HepG2 (cell line): ENCODE results near the gene DLG2. TPM values are rescaled to one million over a fixed set of nuclear protein-coding genes. Genes with fewer than 3 reads are reported as not detected.

Source experiments
- ATF3 ChIP-seq: sonication (generic); formaldehyde crosslinking; IDR thresholded peaks from 2 replicates; pipeline ENCODE4 v1.4.0; 2020; ENCODE audit warnings: missing genetic modification reagents
- ATF4 ChIP-seq, 2 experiments: fragments of 450-650 bp in 1 of 2; sonication (generic) in 1 of 2; formaldehyde crosslinking; IDR thresholded peaks; 2 replicates each; pipeline versions ENCODE4 v1.5.0 to v1.8.0; 2020 to 2022; ENCODE audit warnings: mild to moderate bottlenecking in 1 of 2, missing genetic modification reagents in 1 of 2
- CHD4 ChIP-seq: fragments of 200-600 bp; sonication (generic); IDR thresholded peaks from 2 replicates; pipeline ENCODE4 v1.7.0; 2017; ENCODE audit warnings: mild to moderate bottlenecking, low read length, borderline replicate concordance
- CREBL2 ChIP-seq: sonication (generic); formaldehyde crosslinking; IDR thresholded peaks from 2 replicates; pipeline ENCODE4 v1.8.1; 2023; ENCODE audit warnings: missing genetic modification reagents, mild to moderate bottlenecking, borderline replicate concordance
- MLXIP ChIP-seq: sonication (generic); formaldehyde crosslinking; IDR thresholded peaks from 2 replicates; pipeline ENCODE4 v1.9.0; 2021; ENCODE audit warnings: missing genetic modification reagents, borderline replicate concordance
- NFRKB ChIP-seq: fragments of 450-650 bp; IDR thresholded peaks from 2 replicates; pipeline ENCODE4 v1.6.1; 2017
- POLR2AphosphoS5 ChIP-seq: IDR thresholded peaks from 2 replicates; pipeline ENCODE4 v1.6.1; 2012; ENCODE audit warnings: low read depth, low read length
- RBM39 ChIP-seq: fragments of 200-400 bp; formaldehyde crosslinking; IDR thresholded peaks from one replicate; pipeline ENCODE4 v1.6.1; 2018; ENCODE audit warnings: antibody characterized with exemption, mild to moderate bottlenecking, low read depth, low read length; ENCODE audit not compliant: poor library complexity, severe bottlenecking
- RFX1 ChIP-seq: fragments of 450-650 bp; IDR thresholded peaks from 2 replicates; pipeline ENCODE4 v1.6.1; 2017
- RFXAP ChIP-seq: sonication (generic); formaldehyde crosslinking; IDR thresholded peaks from 2 replicates; pipeline ENCODE4 v1.4.0; 2020; ENCODE audit warnings: missing genetic modification reagents, borderline replicate concordance
- RORA ChIP-seq: sonication (generic); formaldehyde crosslinking; IDR thresholded peaks from 2 replicates; pipeline ENCODE4 v1.5.0; 2020; ENCODE audit warnings: mild to moderate bottlenecking, missing genetic modification reagents, moderate library complexity
- SIX4 ChIP-seq: sonication (generic); formaldehyde crosslinking; IDR thresholded peaks from 2 replicates; pipeline ENCODE4 v1.4.0; 2020; ENCODE audit warnings: missing genetic modification reagents
- SRSF4 ChIP-seq: fragments of 200-400 bp; formaldehyde crosslinking; IDR thresholded peaks from one replicate; pipeline ENCODE4 v1.6.1; 2018; ENCODE audit warnings: mild to moderate bottlenecking, low read depth, low read length, moderate library complexity; ENCODE audit not compliant: poor library complexity, severe bottlenecking
- TBP ChIP-seq: sonication (generic); formaldehyde crosslinking; IDR thresholded peaks from 2 replicates; pipeline ENCODE4 v1.5.0; 2020; ENCODE audit warnings: missing genetic modification reagents
- ZBTB2 ChIP-seq: sonication (generic); formaldehyde crosslinking; IDR thresholded peaks from 2 replicates; pipeline ENCODE4 v1.8.0; 2022; ENCODE audit warnings: low read depth, missing genetic modification reagents
- ZBTB26 ChIP-seq: IDR thresholded peaks from 2 replicates; pipeline ENCODE4 v1.6.1; 2016; ENCODE audit warnings: missing compliant biosample characterization, missing genetic modification reagents, borderline replicate concordance
- ZFP41 ChIP-seq: sonication (generic); formaldehyde crosslinking; IDR thresholded peaks from 2 replicates; pipeline ENCODE4 v1.4.0; 2020; ENCODE audit warnings: mild to moderate bottlenecking, missing genetic modification reagents, borderline replicate concordance
- ZNF143 ChIP-seq: sonication (generic); formaldehyde crosslinking; IDR thresholded peaks from 2 replicates; pipeline ENCODE4 v1.4.0; 2020; ENCODE audit warnings: missing genetic modification reagents
- ZNF263 ChIP-seq: sonication (generic); formaldehyde crosslinking; IDR thresholded peaks from 2 replicates; pipeline ENCODE4 v1.4.0; 2020; ENCODE audit warnings: missing genetic modification reagents
- ZNF317 ChIP-seq: sonication (generic); formaldehyde crosslinking; IDR thresholded peaks from 2 replicates; pipeline ENCODE4 v1.5.0; 2020; ENCODE audit warnings: mild to moderate bottlenecking, missing genetic modification reagents
- ZSCAN21 ChIP-seq: sonication (generic); formaldehyde crosslinking; IDR thresholded peaks from 2 replicates; pipeline ENCODE4 v1.8.0; 2022; ENCODE audit warnings: mild to moderate bottlenecking, missing genetic modification reagents, moderate library complexity, borderline replicate concordance
- polyA plus RNA-seq, 8 experiments: library from polyadenylated mRNA; depleted of rRNA in 3 of 8; stranded (reverse) in 7 of 8; unstranded in 1 of 8; fragments of >200 nt; fragmentation: Illumina TruSeq in 4 of 8; extraction: Trizol in 4 of 8; gene quantifications; 2 replicates each; pipeline versions ENCODE4 v1.2.1 to v1.2.3, GENCODE V29; 2011 to 2016; ENCODE audit warnings: low read depth in 4 of 8, missing spikeins in 1 of 8, mixed read lengths in 1 of 8; ENCODE audit not compliant: insufficient read depth in 1 of 8
- total RNA-seq, 5 experiments: library from RNA; depleted of rRNA; stranded (reverse); fragments of >200 nt; fragmentation: Illumina TruSeq; extraction: Trizol; gene quantifications; 2 replicates each; pipeline ENCODE4 v1.2.3, GENCODE V29; 2016; ENCODE audit warnings: low read depth in 1 of 5

DLG2 gene
- total and polyA plus RNA-seq, 2 of the 13 experiments (the other 11 are each of a cell fraction or from before 2014, with no cell fraction given), result 0.46 to 1.0 TPM

GRCh38 chr11:84714316-84714780 lies 912.8 kb downstream of the DLG2 start (continued):
- no peak for TF ChIP-seq CHD4
- no peak for TF ChIP-seq RFXAP
- no peak for TF ChIP-seq CREBL2 (CRISPR knock-in tag)
- no peak for TF ChIP-seq RFX1
- TF ChIP-seq SRSF4, result no peak
- no peak for TF ChIP-seq NFRKB
- peak; percentile 66; the same call in 1 of the 2 replicates for TF ChIP-seq ZBTB26 (CRISPR knock-in tag)
- peak; percentile 64; the same call in 1 of the 2 replicates for TF ChIP-seq MLXIP (CRISPR knock-in tag)
- TF ChIP-seq TBP (CRISPR knock-in tag), result no peak
- no peak for TF ChIP-seq POLR2AphosphoS5
- TF ChIP-seq ZNF263, result no peak
- TF ChIP-seq ATF3 (CRISPR knock-in tag), result 0 out of 2 replicates have a peak, but pooled peaks have one; percentile 30
- no peak for TF ChIP-seq ZSCAN21
- TF ChIP-seq ATF4 (CRISPR knock-in tag; IDR thresholded peaks at IDR 0.05), result no peak
- TF ChIP-seq ZBTB2, result no peak
- no peak for TF ChIP-seq ZFP41 (CRISPR knock-in tag)
- no peak for TF ChIP-seq RBM39
- TF ChIP-seq SIX4 (CRISPR knock-in tag), result peak; percentile 59
- no peak for TF ChIP-seq ZNF317
- no peak for TF ChIP-seq ZNF143
- no peak for TF ChIP-seq RORA (CRISPR knock-in tag)
